SK-N-MC (cell line): ENCODE measurements around the gene PPP1R12B.

ENCODE experiments used
- DNase-seq: peaks from one replicate; pipeline ENCODE4 v3.0.0-alpha.2; 2011; ENCODE audit warnings: low read depth, low spot score
- H3K27ac ChIP-seq: fragments of 200-600 bp; sonication (generic); 2 replicates; pipeline ENCODE4 v1.5.1; 2016; ENCODE audit warnings: mixed run types
- H3K36me3 ChIP-seq: fragments of 200-600 bp; sonication (generic); 2 replicates; pipeline ENCODE4 v1.6.1; 2017; ENCODE audit warnings: antibody characterized with exemption, low read length, mixed read lengths; ENCODE audit not compliant: insufficient read depth
- H3K4me3 ChIP-seq: fragments of 200-600 bp; sonication (generic); 2 replicates; pipeline ENCODE4 v1.5.1; 2016
- H3K9ac ChIP-seq: fragments of 200-600 bp; sonication (generic); 2 replicates; pipeline ENCODE4 v1.8.0; 2017; ENCODE audit warnings: mixed run types, mixed read lengths; ENCODE audit not compliant: insufficient read length
- H3K9me3 ChIP-seq: fragments of 200-600 bp; sonication (generic); 2 replicates; pipeline ENCODE4 v1.6.1; 2017; ENCODE audit warnings: low read depth, mild to moderate bottlenecking, antibody characterized with exemption, low read length, moderate library complexity, mixed read lengths
- EZH2 ChIP-seq: fragments of 200-600 bp; sonication (generic); IDR thresholded peaks from one replicate; pipeline ENCODE4 v1.6.1; 2017; ENCODE audit warnings: antibody characterized with exemption
- FOXP2 ChIP-seq: optimal IDR thresholded peaks from 2 replicates; pipeline ENCODE3; 2011; ENCODE audit warnings: mild to moderate bottlenecking, moderate library complexity; ENCODE audit not compliant: insufficient read depth; ENCODE audit errors: extremely low read length, control extremely low read depth
- POLR2AphosphoS5 ChIP-seq: IDR thresholded peaks from 2 replicates; pipeline ENCODE4 v1.6.1; 2012; ENCODE audit warnings: mild to moderate bottlenecking, low read depth, low read length, borderline replicate concordance

Gene PPP1R12B

GRCh38 chr1:202348509-202349205 lies at the start of gene PPP1R12B:
Gene PPP1R12B, plus strand, starts transcription at chr1:202348699. Its CDS starts 153 bp downstream, at chr1:202348852.
- Histone ChIP-seq H3K9me3 (no peaks in the 10 kb centered on the region), H3K4me3 (peak within 1 kb of the TSS; percentile 89), H3K9ac (peak within 1 kb of the TSS; percentile 80), H3K36me3 (no peaks in the 10 kb centered on the region), H3K27ac (peak within 1 kb of the TSS; percentile 27; the same call in 1 of the 2 replicates)
- TF ChIP-seq FOXP2 (no peak), POLR2AphosphoS5 (peak; percentile 82), EZH2 (no peak)
- peak; percentile 85 for DNase-seq

GRCh38 chr1:202302166-202302565 lies 46.3 kb upstream of the PPP1R12B start:
- TF ChIP-seq EZH2 (no peak), POLR2AphosphoS5 (no peak), FOXP2 (no peak)
- H3K27ac ChIP-seq = no peak overlapping the region
- no peaks in the 10 kb centered on the region for H3K36me3 ChIP-seq
- H3K9me3 ChIP-seq = no peaks in the 10 kb centered on the region
- no peak for DNase-seq
- H3K4me3 ChIP-seq = no peak overlapping the region
- no peak overlapping the region for H3K9ac ChIP-seq

GRCh38 chr1:202304375-202304774 lies 44.1 kb upstream of the PPP1R12B start:
- TF ChIP-seq EZH2 = no peak
- no peak for TF ChIP-seq FOXP2
- no peak for TF ChIP-seq POLR2AphosphoS5
- Histone ChIP-seq H3K9me3 (no peaks in the 10 kb centered on the region), H3K9ac (no peak overlapping the region), H3K27ac (no peak overlapping the region), H3K36me3 (no peaks in the 10 kb centered on the region), H3K4me3 (no peak overlapping the region)
- no peak for DNase-seq

GRCh38 chr1:202305168-202305567 lies 43.3 kb upstream of the PPP1R12B start:
- no peak overlapping the region for H3K9ac ChIP-seq
- TF ChIP-seq FOXP2 (no peak), POLR2AphosphoS5 (no peak), EZH2 (no peak)

GRCh38 chr1:202306535-202307345 lies 41.8 kb upstream of the PPP1R12B start:
- TF ChIP-seq POLR2AphosphoS5 (no peak), FOXP2 (no peak), EZH2 (no peak)
- no peaks in the 10 kb centered on the region for H3K36me3 ChIP-seq
- H3K9me3 ChIP-seq = no peaks in the 10 kb centered on the region
- no peak overlapping the region for H3K9ac ChIP-seq
- H3K4me3 ChIP-seq = no peak overlapping the region
- DNase-seq = no peak
- no peak overlapping the region for H3K27ac ChIP-seq

More at GRCh38 chr1:202305168-202305567, 43.3 kb upstream of the PPP1R12B start:
- no peak for DNase-seq
- no peaks in the 10 kb centered on the region for H3K36me3 ChIP-seq
- no peaks in the 10 kb centered on the region for H3K9me3 ChIP-seq
- no peak overlapping the region for H3K4me3 ChIP-seq
- no peak overlapping the region for H3K27ac ChIP-seq

- no peak for DNase-seq
- H3K9ac ChIP-seq = no peak overlapping the region
- TF ChIP-seq EZH2 (no peak), FOXP2 (no peak), POLR2AphosphoS5 (no peak)
- no peak overlapping the region for H3K27ac ChIP-seq
- no peaks in the 10 kb centered on the region for H3K36me3 ChIP-seq
- no peaks in the 10 kb centered on the region for H3K9me3 ChIP-seq
- H3K4me3 ChIP-seq = no peak overlapping the region
Observed at GRCh38 chr1:202310071-202310725, 38.3 kb upstream of the PPP1R12B start.

GRCh38 chr1:202310746-202311145 lies 37.8 kb upstream of the PPP1R12B start:
- Histone ChIP-seq H3K9me3 (no peaks in the 10 kb centered on the region), H3K9ac (no peak overlapping the region), H3K27ac (no peak overlapping the region), H3K36me3 (no peaks in the 10 kb centered on the region), H3K4me3 (no peak overlapping the region)
- TF ChIP-seq FOXP2 (no peak), POLR2AphosphoS5 (no peak), EZH2 (no peak)
- DNase-seq = no peak

- Histone ChIP-seq H3K27ac (no peak overlapping the region), H3K4me3 (no peak overlapping the region), H3K36me3 (no peaks in the 10 kb centered on the region), H3K9me3 (no peaks in the 10 kb centered on the region), H3K9ac (no peak overlapping the region)
- TF ChIP-seq POLR2AphosphoS5 (no peak), FOXP2 (no peak), EZH2 (no peak)
- no peak for DNase-seq
Observed at GRCh38 chr1:202311875-202312635, 36.4 kb upstream of the PPP1R12B start.
